K562 (cell line): ENCODE data around the gene SOD1. TPM values are rescaled to one million over a fixed set of nuclear protein-coding genes. Genes with fewer than 3 reads are reported as not detected.
A peak's percentile ranks its signal among the peaks of the same experiment; 100 is the strongest.
"Not testable (repeated sequence)": the region's sequence is repeated elsewhere in the genome, so short reads cannot be mapped to it uniquely, and the experiment has no call there.

Experiments
- ATAC-seq: fragments of 200-7000 bp; cut with Tn5 transposase; 3 replicates; pipeline ENCODE4 v1.9.1; 2020; ENCODE audit warnings: moderate library complexity
- BruUV-seq: library from RNA; stranded (reverse); fragments of 400-500 nt; replicated peaks from 2 replicates; lab custom pipeline; 2021; lab: Mats Ljungman, UMichigan
- CTCF ChIA-PET: fragments of 300-600 bp; formaldehyde crosslinking; extraction: SDS; loops from one replicate; lab custom pipeline; 2021; ENCODE audit warnings: low intra/inter-chr PET ratio; lab: Yijun Ruan, JAX
- POLR2A ChIA-PET: fragments of 300-600, 350-650 bp; sonication (Branson Sonifier 250); formaldehyde crosslinking; extraction: SDS; loops from one replicate; lab custom pipeline; 2021; ENCODE audit warnings: antibody characterized with exemption, inconsistent platforms; lab: Yijun Ruan, JAX
- DNase-seq, 4 experiments: peaks; one replicate each; pipeline versions ENCODE4 v3.0.0 to v3.0.0-alpha.2; 2011 to 2018; ENCODE audit warnings: low spot score in 3 of 4, mixed read lengths in 3 of 4; ENCODE audit errors: extremely low read depth in 1 of 4
- FAIRE-seq: peaks from 2 replicates; lab custom pipeline; 2011; peaks lifted over from hg19 to GRCh38; lab: Jason Lieb, UNC
- H2AFZ ChIP-seq: 2 replicates; pipeline ENCODE4 v1.6.0; 2011; ENCODE audit warnings: low read depth, low read length, control low read depth, inconsistent platforms
- H3K27ac ChIP-seq: fragments of 200-600 bp; 3 replicates; pipeline ENCODE4 v1.8.0; 2011; ENCODE audit warnings: low read depth, mild to moderate bottlenecking, control low read depth, inconsistent platforms, low read length, moderate library complexity, mixed read lengths; ENCODE audit errors: extremely low read depth
- H3K27me3 ChIP-seq, 2 experiments: fragments of 300-600 bp in 1 of 2; 2 replicates in 1 of 2; 3 replicates in 1 of 2; pipeline versions ENCODE4 v1.6.0 to v1.8.0; 2011; ENCODE audit warnings: inconsistent platforms in 2 of 2, low read length in 2 of 2, mild to moderate bottlenecking in 1 of 2, mixed read lengths in 1 of 2, moderate library complexity in 1 of 2; ENCODE audit not compliant: control insufficient read depth in 2 of 2, insufficient read depth in 2 of 2
- H3K36me3 ChIP-seq: fragments of 300-600 bp; 3 replicates; pipeline ENCODE4 v1.8.0; 2011; ENCODE audit warnings: mild to moderate bottlenecking, low read length, inconsistent platforms; ENCODE audit not compliant: control insufficient read depth, insufficient read depth
- H3K4me1 ChIP-seq, 2 experiments: fragments of 200-600 bp in 1 of 2; replicated peaks in 1 of 2; 2 replicates in 1 of 2; 3 replicates in 1 of 2; pipeline versions ENCODE4 v1.5.1 to v1.8.0; 2011; ENCODE audit warnings: inconsistent platforms in 2 of 2, low read length in 2 of 2, mild to moderate bottlenecking in 1 of 2, mixed read lengths in 1 of 2, moderate library complexity in 1 of 2; ENCODE audit not compliant: control insufficient read depth in 2 of 2, insufficient read depth in 2 of 2
- H3K4me2 ChIP-seq: 2 replicates; pipeline ENCODE4 v1.6.1; 2011; ENCODE audit warnings: low read length, control low read depth, inconsistent platforms, mixed read lengths; ENCODE audit not compliant: insufficient read depth
- H3K4me3 ChIP-seq: fragments of 200-600 bp; sonication (generic), shearing (Covaris generic); 2 replicates; pipeline ENCODE4 v1.5.1; 2016; ENCODE audit warnings: control low read depth, inconsistent platforms
- H3K79me2 ChIP-seq: fragments of 200-600 bp; 3 replicates; pipeline ENCODE4 v1.8.0; 2011; ENCODE audit warnings: low read length, inconsistent platforms; ENCODE audit not compliant: control insufficient read depth, insufficient read depth
- H3K9ac ChIP-seq, 2 experiments: 2 replicates each; pipeline versions ENCODE4 v1.6.0 to v1.6.1; 2011; ENCODE audit warnings: low read depth in 2 of 2, low read length in 2 of 2, control low read depth in 1 of 2, inconsistent platforms in 1 of 2, mild to moderate bottlenecking in 1 of 2, mixed read lengths in 1 of 2; ENCODE audit not compliant: insufficient read depth in 1 of 2
- H3K9me1 ChIP-seq: one replicate; pipeline ENCODE4 v1.6.0; 2011; ENCODE audit warnings: inconsistent platforms, mild to moderate bottlenecking, low read length, moderate library complexity; ENCODE audit not compliant: control insufficient read depth, insufficient read depth
- H3K9me3 ChIP-seq: replicated peaks from 2 replicates; pipeline ENCODE4 v1.5.1; 2011; ENCODE audit warnings: low read depth, low read length, inconsistent platforms; ENCODE audit not compliant: control insufficient read depth, insufficient read depth
- H4K20me1 ChIP-seq: replicated peaks from 2 replicates; pipeline ENCODE4 v1.6.1; 2011; ENCODE audit warnings: low read length, inconsistent platforms, mixed read lengths; ENCODE audit not compliant: control insufficient read depth, insufficient read depth
- ARNT ChIP-seq, 2 experiments: fragments of 450-650 bp; IDR thresholded peaks; 2 replicates each; pipeline ENCODE4 v1.6.1; 2016; ENCODE audit warnings: mild to moderate bottlenecking in 1 of 2
- BRF1 ChIP-seq: IDR thresholded peaks from 3 replicates; pipeline ENCODE4 v1.6.1; 2011; ENCODE audit warnings: borderline replicate concordance, mild to moderate bottlenecking; ENCODE audit not compliant: insufficient read length; ENCODE audit errors: extremely low read depth
- EGR1 ChIP-seq: fragments of 450-650 bp; conservative IDR thresholded peaks from 2 replicates; pipeline ENCODE4 v1.6.1; 2017; ENCODE audit warnings: mild to moderate bottlenecking
- ELF2 ChIP-seq: fragments of 250-450 bp; sonication (Bioruptor Pico); IDR thresholded peaks from 2 replicates; pipeline ENCODE4 v1.5.0; 2021; ENCODE audit warnings: mild to moderate bottlenecking
- ERF ChIP-seq: fragments of 450-650 bp; formaldehyde crosslinking; IDR thresholded peaks from 2 replicates; pipeline ENCODE4 v1.4.0; 2020; ENCODE audit warnings: mild to moderate bottlenecking, mixed read lengths
- KHSRP ChIP-seq: fragments of 450-650 bp; IDR thresholded peaks from 2 replicates; pipeline ENCODE4 v1.6.1; 2017
- NR1H2 ChIP-seq: sonication (generic); formaldehyde crosslinking; IDR thresholded peaks from 2 replicates; pipeline ENCODE4 v1.4.0; 2020; ENCODE audit warnings: mild to moderate bottlenecking, missing genetic modification reagents
- RBFOX2 ChIP-seq: fragments of 200-400 bp; formaldehyde crosslinking; IDR thresholded peaks from 2 replicates; pipeline ENCODE4 v1.6.1; 2017; ENCODE audit warnings: low read depth, mild to moderate bottlenecking, low read length, moderate library complexity
- RBM14 ChIP-seq: fragments of 200-400 bp; formaldehyde crosslinking; IDR thresholded peaks from 2 replicates; pipeline ENCODE4 v1.6.1; 2018; ENCODE audit warnings: low read depth, mild to moderate bottlenecking, low read length, moderate library complexity, borderline replicate concordance; ENCODE audit not compliant: insufficient read depth
- SRF ChIP-seq, 2 experiments: fragments of 250-450, 450-650 bp in 1 of 2; sonication (Bioruptor Pico) in 1 of 2; sonication (generic) in 1 of 2; formaldehyde crosslinking; IDR thresholded peaks; 2 replicates each; pipeline versions ENCODE4 v1.5.0 to v1.5.1; 2020 to 2022; ENCODE audit warnings: mild to moderate bottlenecking in 1 of 2, missing genetic modification reagents in 1 of 2
- TCF7 ChIP-seq: sonication (generic); IDR thresholded peaks from 2 replicates; pipeline ENCODE4 v1.6.1; 2016; ENCODE audit warnings: antibody characterized with exemption, borderline replicate concordance
- TFAM ChIP-seq: fragments of 250-450 bp; sonication (Bioruptor Pico); conservative IDR thresholded peaks from 2 replicates; pipeline ENCODE4 v1.5.0; 2021; ENCODE audit warnings: mild to moderate bottlenecking, moderate library complexity
- ZNF174 ChIP-seq: fragments of 250-450 bp; sonication (Bioruptor Pico); IDR thresholded peaks from 2 replicates; pipeline ENCODE4 v1.4.0; 2020; ENCODE audit warnings: mild to moderate bottlenecking
- ZSCAN29 ChIP-seq: fragments of 450-650 bp; IDR thresholded peaks from 2 replicates; pipeline ENCODE4 v1.6.1; 2017
- WGBS: fragments of 100-300 bp; shearing (Covaris generic); methylation state at CpG from one replicate; pipeline ENCODE4 v1.1.6; 2016; ENCODE audit warnings: low coverage, mixed read lengths; ENCODE audit not compliant: insufficient coverage; ENCODE audit errors: missing lambda C conversion rate; 5-methylcytosine and 5-hydroxymethylcytosine counted together
- in situ Hi-C: fragments of 300-500 bp; cut with MboI; formaldehyde crosslinking; loops from 4 replicates; pipeline ENCODE4 v1.15.0; 2018; ENCODE audit warnings: inconsistent platforms, mixed read lengths
- intact Hi-C: fragments of 100-400 bp; cut with micrococcal nuclease; formaldehyde crosslinking; loops from 2 replicates; pipeline ENCODE4 v1.14.2; 2022
- polyA plus RNA-seq, 8 experiments: library from polyadenylated mRNA; depleted of rRNA in 4 of 8; stranded (reverse) in 5 of 8; unstranded in 3 of 8; fragments of >200 nt; fragmentation: Nextera tagmentation in 2 of 8; fragmentation: Illumina TruSeq in 1 of 8; extraction: Ambion mirVana in 2 of 8; extraction: Trizol in 1 of 8; gene quantifications; 2 replicates each; pipeline versions ENCODE4 v1.2.1 to v1.2.3, GENCODE V29; 2011 to 2014; ENCODE audit warnings: inconsistent platforms in 1 of 8, missing spikeins in 1 of 8
- total RNA-seq, 7 experiments: library from RNA; depleted of rRNA in 6 of 7; stranded (reverse); fragments of >200 nt in 6 of 7; fragmentation: Illumina TruSeq in 2 of 7; extraction: Trizol in 2 of 7; gene quantifications; 2 replicates each; pipeline versions ENCODE4 v1.2.1 to v1.2.3, GENCODE V29; 2011 to 2021; ENCODE audit warnings: low replicate concordance in 1 of 7
- TF ChIP-seq, protein P1 (sequence below): fragments of 250-450 bp; sonication (Bioruptor Pico); IDR thresholded peaks from 2 replicates; pipeline ENCODE4 v1.9.0; 2021; ENCODE audit warnings: mild to moderate bottlenecking

SOD1 gene
- total and polyA plus RNA-seq, 9 of the 15 experiments (the other 6 are each of a cell fraction or from before 2014, with no cell fraction given) = 452 to 1,409 (median 633) TPM

DNA sequence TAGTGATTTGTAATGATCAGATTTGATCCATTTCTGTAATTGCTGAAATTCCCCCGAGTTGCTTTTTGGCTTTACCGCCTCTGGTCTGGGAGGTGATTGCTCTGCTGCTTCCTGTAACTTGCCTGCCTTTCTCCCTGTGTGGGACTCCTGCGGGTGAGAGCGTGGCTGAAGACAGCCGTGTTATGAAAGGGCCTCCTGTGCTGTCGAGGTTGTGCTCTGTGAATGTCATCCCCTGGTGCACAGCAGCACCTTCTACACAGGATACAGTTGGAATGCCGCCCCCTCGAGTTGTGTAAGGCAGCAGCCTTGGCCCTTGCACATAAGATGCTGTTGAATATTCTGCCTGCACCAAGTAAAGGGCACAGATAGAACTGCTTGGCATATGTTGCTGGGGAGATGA, 5.9 kb downstream of the SOD1 start:
- H4K20me1 ChIP-seq = peaks cover 17% of the 10 kb centered on the region; the same call in 1 of the 2 replicates
- TF ChIP-seq KHSRP (no peak), ELF2 (CRISPR knock-in tag) (no peak), ZNF174 (no peak), RBFOX2 (0 out of 2 replicates have a peak, but pooled peaks have one; percentile 11), ERF (CRISPR knock-in tag) (no peak), BRF1 (no peak), NR1H2 (CRISPR knock-in tag) (no peak), ZSCAN29 (no peak), TCF7 (no peak), SRF (CRISPR knock-in tag; IDR thresholded peaks at IDR 0.05) (no peak), ARNT (IDR thresholded peaks at IDR 0.05) (no peak), EGR1 (0 out of 2 replicates have a peak, but pooled peaks have one; percentile 16), TFAM (CRISPR knock-in tag) (no peak), RBM14 (no peak)
- TF ChIP-seq, protein P1, sequence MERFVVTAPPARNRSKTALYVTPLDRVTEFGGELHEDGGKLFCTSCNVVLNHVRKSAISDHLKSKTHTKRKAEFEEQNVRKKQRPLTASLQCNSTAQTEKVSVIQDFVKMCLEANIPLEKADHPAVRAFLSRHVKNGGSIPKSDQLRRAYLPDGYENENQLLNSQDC (CRISPR knock-in tag) = no peak
- TF ChIP-seq, all 486 proteins: peak for 2
- Histone ChIP-seq H3K9me3 (no peaks in the 10 kb centered on the region), H3K27ac (no peak overlapping the region), H3K27me3 (no peaks in the 10 kb centered on the region), H3K9me1 (no peaks in the 10 kb centered on the region), H3K4me3 (no peak overlapping the region), H3K4me2 (no peak overlapping the region), H3K36me3 (peaks cover 90% of the 10 kb centered on the region), H3K79me2 (peaks cover 59% of the 10 kb centered on the region), H3K9ac (peak overlapping the region in 1 of 2 experiments; percentile 74; a peak in 2 of 4 replicates), H2AFZ (no peak overlapping the region), H3K4me1 (peaks cover 9 to 23% of the 10 kb centered on the region in 2 experiments; a peak in 4 of 5 replicates)
- CTCF ChIA-PET = no interaction called here
- 89% methylated on average over 8 of the region's 8 CpGs for WGBS
- no TSS peak for BruUV-seq
- ATAC-seq (peak; percentile 11; the same call in 2 of the 3 replicates), DNase-seq (peak in 1 of 4 experiments; percentile 34), FAIRE-seq (no peak)
- intact Hi-C loops (no loop called here), in situ Hi-C loops (no loop called here)
- POLR2A ChIA-PET = interaction anchor here (0.6 to 1.7 kb wide), 4 partner anchors 8 to 250 kb away, joined by 3 to 6 read pairs (median 3); no protein-coding TSS in a partner anchor

DNA sequence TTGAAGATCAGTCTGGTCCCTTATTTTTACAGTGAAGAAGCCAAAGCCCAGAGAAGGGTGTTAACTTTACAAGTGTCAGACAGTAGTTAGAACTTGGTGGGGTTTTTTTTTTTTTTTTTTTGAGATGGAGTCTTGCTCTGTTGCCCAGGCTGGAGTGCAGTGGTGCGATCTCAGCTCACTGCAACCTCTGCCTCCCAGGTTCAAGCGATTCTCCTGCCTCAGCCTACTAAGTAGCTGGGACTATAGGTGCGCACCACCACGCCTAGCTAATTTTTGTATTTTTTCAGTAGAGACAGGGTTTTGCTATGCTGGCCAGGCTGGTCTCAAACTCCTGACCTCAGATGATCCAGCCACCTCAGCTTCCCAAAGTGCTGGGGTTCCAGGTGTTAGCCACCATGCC, 6.4 kb downstream of the SOD1 start:
- intact Hi-C loops, H3K4me2 ChIP-seq: not testable (repeated sequence)

More for the DNA sequence above, 6.4 kb downstream of the SOD1 start:
- 95% methylated on average over 3 of the region's 4 CpGs for WGBS
- H3K9ac ChIP-seq, CTCF ChIA-PET, DNase-seq, H3K4me3 ChIP-seq, BruUV-seq, in situ Hi-C loops, ATAC-seq, FAIRE-seq, H2AFZ ChIP-seq, H3K27me3 ChIP-seq, H3K27ac ChIP-seq, H3K9me1 ChIP-seq, H3K9me3 ChIP-seq: not testable (repeated sequence)
- H3K36me3 ChIP-seq = peaks cover 91% of the 10 kb centered on the region
- H4K20me1 ChIP-seq = peaks cover 13% of the 10 kb centered on the region; the same call in 1 of the 2 replicates
- peaks cover 9 to 23% of the 10 kb centered on the region in 2 experiments; a peak in 4 of 5 replicates for H3K4me1 ChIP-seq
- peaks cover 54% of the 10 kb centered on the region for H3K79me2 ChIP-seq
- POLR2A ChIA-PET = interaction anchor here (1.7 kb wide), 1 partner anchor 9 kb away, joined by 6 read pairs; no protein-coding TSS in a partner anchor
